IPS-NIHi7 (cell line): ENCODE results near the gene FAM81B.
A peak's percentile ranks its signal among the peaks of the same experiment; 100 is the strongest.

ENCODE experiments used
- DNase-seq: peaks from one replicate; pipeline ENCODE4 v3.0.0; 2012; ENCODE audit warnings: mixed read lengths; ENCODE audit errors: extremely low spot score

The FAM81B gene

GRCh38 chr5:95471942-95472341 is 80.8 kb downstream of the FAM81B start:
- no peak for DNase-seq

GRCh38 chr5:95484421-95484820 is 93.3 kb downstream of the FAM81B start:
- no peak for DNase-seq

- DNase-seq: peak; percentile 12
Measured at GRCh38 chr5:95486191-95486590, 95.0 kb downstream of the FAM81B start.

GRCh38 chr5:95487880-95488279 is 96.7 kb downstream of the FAM81B start:
- no peak for DNase-seq
